GM19035 (cell line): ENCODE results near the gene KLRG1.
A peak's percentile ranks its signal among the peaks of the same experiment; 100 is the strongest.

Experiments used
- ATAC-seq: cut with Tn5 transposase; IDR thresholded peaks from one replicate; pipeline ENCODE4 v1.9.1; 2021; ENCODE audit not compliant: unreplicated experiment

Gene KLRG1

DNA sequence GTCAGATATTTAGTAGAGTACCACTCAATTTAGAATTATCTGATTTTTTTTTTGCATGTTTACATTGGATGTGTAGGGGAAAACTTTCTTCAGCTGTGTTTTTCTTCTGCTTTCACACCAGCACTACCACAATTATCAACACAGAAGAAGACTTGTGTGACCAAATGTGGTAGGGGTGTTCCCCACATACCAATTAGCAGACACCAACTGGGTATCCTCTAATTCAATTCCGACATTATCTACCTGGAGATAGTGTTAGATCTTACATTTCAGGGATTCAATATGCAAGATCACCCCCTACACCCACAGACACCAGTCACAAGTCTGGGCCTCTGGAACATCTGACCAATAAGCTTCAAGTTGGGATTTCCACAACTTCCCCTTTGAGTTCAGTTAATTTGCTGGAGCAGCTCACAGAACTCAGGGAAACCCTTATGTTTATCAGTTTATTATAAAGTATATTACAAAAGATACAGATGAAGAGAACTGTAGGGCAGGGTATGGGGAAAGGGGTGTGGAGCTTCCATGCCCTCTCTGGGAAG, 4.1 kb upstream of the KLRG1 start:
- no peak for ATAC-seq

DNA sequence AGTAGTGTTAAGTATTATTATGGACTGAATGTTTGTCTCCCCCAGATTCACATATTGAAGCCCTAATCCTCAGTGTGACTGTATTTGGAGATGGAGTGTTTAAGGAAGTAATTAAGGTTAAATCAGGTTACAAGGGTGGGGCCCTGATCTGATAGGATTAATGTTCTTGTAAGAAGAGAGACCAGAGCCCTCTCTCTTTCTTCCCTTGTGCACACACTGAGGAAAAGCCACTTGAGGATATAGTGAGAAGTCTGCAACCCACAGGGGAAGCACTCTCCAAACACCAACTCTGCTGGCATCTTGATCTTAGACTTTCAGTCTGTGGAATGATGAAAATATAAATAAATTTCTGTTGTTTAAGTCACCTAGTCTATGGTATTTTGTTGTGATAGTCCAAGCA, 2.2 kb upstream of the KLRG1 start:
- no peak for ATAC-seq

DNA sequence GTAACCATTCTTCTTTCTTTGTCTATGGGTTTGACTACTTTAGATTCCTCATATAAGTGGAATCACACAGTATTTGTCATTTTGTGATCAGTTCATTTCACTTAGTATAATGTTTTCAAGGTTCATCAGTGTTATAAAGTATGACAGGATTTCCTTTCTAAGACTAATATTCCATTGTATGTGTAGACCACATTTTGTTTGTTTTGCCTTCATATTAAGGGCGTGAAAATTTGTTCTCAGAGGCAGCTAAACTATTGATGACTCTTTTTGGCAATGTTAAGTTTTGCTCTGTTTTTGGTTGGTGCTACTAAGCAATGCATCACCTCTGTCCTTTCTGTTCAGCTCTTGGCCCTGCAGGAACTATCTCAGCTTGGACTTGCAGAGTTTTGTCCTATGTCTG, 1.7 kb upstream of the KLRG1 start:
- no peak for ATAC-seq

DNA sequence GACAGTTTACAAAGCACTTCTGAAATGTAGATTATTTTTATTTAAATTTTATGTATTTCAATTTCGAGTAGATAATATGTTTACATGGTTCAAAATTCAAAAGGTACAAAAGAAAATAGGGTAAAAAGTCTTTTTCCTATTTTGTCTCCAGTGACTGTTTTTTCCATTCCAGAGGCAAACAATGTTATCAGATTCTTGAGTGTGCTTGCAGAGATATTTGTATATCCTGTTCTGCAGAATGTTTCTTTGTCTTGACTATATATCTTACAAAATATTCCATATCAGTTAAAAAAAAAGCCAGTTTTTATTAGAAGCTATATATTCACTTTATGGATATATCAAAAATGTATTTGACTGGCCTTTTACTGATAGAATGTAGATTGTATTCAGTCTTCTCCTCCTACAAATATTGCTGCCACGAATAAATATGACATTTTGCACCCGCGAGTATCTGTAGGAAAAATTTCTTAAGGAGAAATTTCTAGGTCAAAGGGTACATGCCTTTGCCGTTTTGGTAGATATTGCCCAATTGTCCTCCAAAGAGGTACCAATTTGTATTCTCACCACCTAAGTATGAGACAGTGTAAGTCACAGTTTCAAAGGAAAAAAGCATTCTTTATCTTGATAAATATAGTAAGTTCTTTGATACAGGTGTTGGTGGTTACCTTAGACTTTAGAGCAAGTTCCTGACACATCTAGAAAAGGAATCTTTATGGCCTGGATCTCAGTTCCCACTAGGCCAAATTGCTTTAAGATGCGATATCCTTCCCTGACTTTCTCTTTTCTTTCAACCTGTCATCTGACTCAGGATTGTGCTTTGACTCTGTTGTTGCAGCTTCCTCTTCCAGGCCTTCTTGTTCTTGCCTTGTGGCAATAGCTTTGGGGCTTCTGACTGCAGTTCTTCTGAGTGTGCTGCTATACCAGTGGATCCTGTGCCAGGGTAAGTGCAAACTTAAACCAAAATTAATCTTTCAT, 2.3 kb downstream of the KLRG1 start:
- no peak for ATAC-seq

DNA sequence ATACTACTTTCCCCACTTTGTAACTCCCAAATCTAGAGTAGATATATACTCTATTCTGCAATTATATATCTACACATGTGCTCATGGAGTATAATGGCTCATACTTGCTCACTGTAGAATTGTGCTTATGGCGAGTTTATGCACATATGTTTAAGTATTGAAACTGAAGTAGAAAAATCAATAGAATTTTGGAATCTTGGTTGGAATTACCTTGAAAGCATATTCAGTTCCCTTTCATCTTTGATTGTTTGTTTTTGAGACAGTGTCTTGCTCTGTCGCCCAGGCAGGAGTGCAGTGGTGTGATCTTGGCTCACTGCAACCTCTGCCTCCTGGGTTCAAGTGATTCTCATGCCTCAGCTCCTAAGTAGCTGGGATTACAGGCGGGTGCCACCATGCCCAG, 4.5 kb downstream of the KLRG1 start:
- no peak for ATAC-seq

DNA sequence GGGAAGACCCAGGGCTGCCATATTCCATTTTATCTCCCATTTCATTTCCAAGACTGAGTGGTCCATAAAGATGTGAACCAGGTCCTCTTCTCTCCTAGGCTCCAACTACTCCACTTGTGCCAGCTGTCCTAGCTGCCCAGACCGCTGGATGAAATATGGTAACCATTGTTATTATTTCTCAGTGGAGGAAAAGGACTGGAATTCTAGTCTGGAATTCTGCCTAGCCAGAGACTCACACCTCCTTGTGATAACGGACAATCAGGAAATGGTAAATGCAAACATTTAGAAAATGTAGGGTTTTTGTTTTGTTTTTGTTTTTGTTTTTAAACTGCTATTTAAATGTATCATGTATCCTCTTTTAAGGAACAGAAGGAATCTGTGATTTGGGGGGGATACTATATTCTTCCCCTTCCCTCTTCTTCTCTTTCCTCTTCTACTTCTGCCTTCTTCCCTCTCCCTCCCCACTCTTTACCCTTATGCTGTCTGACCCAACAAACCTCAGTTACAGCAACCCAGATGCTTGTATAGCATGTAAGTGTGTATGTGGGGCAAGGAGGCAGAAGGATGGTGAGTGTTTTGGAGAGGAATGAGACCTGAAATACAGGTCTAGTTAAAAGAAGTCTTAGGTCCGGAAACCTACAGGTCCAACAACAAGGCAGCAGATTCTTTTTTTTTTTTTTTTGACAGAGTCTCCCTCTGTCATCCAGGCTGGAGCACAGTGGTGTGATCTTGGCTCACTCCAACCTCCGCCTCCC, 5.9 kb downstream of the KLRG1 start:
- no peak for ATAC-seq

DNA sequence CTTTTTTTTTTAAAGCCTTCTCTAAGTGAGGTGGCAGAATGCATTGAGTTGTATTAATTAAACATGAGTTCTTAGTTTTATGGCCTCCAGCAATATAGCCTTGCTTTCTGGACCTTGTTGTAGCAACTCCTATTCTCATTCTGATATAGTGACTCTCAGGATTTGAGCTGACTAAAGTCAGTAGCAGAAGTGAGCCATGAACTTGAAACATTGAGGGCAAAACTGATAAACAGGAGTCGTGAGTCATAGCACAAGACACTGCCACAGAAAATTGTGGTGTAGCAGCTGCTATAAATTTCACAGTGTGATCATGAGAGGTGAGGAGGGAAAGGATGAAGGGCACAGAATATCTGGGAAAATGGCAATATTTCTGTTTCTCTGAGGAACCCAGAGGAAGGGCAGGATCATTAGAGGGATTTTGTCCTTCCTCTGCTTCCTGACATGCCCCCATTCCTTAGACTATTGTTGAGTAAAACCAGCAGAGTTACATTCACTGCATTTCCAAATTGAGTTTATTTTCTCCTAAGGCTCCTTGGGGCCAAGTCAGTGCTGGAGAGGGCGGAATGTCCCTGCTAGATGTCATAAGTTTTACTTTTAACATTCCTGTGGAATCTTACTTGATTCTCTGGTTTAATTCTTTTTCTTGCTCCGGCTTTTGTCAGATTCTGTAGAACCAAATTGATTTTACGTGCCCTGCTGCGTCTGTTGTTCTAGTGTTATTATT, 7.5 kb downstream of the KLRG1 start:
- peak; percentile 96 for ATAC-seq

DNA sequence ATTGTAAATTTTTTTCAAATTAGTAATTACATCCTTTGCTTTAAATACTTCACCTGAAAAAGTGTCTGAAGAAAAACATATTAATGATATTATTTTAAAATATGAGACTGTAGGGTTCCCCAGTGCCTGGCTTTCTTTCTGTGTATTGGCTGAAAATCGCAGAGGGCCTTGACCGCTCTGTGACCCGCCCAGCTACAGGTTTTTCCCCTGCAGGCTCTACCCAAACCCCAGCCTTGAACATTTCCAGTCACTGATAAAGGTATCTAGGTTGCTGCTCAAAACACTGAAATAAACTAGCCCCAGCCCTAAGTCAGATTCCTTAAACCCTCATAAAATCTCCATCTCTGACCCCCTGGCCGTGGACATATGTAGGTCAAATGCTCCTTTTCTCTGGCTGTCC, 11.9 kb downstream of the KLRG1 start:
- ATAC-seq: no peak

DNA sequence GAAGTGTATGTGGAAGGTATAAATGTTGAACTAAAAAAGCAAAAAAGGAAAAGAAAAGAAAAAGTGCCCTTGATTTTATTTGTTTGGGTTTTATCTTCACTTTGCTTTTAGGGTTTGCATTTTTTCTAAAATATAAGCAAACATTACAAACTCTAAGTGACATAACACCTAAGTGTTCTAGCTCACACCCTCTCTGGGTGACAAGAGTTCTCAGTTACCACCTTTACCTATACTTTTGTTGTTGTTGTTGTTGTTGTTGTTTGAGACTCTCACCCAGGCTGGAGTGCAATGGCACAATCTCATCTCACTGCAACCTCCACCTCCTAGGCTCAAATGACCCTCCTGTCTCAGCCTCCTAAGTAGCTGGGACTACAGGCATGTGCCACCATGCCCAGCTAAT, 13.0 kb downstream of the KLRG1 start:
- no peak for ATAC-seq

DNA sequence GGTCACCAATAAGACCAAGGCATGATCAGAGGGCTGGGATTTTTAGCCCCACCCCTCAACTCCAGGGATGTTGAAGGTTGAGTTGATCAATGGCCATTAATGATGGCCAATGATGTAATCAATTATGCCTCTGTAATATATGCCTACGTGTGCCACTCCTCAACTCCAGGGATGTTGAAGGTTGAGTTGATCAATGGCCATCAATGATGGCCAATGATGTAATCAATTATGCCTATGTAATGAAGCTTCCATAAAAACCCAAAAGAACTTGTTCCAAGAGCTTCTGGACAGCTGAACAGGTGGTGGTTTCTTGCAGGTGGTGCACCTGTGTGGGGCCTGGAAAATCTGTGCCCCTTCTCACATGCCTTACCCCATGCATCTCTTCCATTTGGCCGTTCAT, 33.2 kb downstream of the KLRG1 start:
- no peak for ATAC-seq

DNA sequence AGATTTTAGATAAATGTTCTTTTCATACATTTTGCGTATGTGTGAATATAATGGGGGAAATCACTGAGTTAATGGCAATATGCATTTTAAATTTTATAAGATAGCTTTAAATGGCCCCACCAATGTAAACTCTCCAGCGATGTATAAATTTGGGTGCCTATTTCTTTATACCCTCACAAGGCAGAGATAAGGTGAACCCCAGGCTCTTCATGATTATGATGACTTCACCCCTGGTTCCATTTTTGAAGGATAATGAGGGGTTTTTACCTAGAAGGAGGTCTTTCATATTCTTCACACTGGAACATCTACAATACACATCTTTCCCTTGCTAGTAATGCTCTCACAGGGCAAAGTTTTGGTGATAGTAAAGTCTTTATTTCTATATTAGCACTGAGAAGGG, 35.2 kb downstream of the KLRG1 start:
- no peak for ATAC-seq

DNA sequence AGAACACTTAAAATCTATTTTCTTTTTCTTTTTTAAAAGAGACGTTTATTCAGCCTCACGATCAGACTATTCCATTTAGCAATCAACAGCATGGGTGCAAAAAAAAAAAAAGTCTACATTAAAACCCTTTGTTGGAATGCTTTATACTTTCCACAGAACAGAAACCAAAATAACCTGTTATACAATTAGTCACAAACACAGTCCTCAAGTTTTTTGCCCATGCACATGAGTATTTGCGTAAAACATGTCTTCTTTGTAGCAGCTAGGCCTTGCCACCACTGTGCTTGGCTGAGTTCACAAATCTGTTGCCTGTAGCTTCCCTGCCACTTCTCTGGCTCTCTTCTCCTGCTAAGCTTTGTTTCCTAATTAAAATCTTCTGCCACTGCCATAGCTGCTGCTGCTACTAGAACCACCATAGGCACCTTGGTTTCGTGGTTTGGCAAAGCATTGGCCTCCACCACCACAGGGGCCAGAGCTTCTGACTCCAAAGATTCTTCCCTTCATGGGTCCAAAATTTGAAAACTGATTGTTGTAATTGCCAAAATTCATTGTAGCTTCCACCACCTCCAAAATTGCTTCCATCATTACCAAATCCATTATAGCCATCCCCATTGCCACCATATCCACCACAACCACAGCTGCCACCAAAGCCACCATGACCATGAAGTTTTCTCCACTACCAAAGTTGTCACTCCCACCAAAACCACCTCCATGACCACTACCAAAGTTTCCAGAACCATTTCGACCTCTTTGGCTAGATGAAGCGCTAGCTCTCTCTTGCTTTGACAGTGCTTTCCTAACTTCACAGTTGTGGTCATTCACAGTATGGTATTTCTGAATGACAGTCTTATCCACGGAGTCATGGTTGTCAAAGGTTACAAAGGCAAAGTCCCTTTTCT, 38.1 kb downstream of the KLRG1 start:
- ATAC-seq: no peak

DNA sequence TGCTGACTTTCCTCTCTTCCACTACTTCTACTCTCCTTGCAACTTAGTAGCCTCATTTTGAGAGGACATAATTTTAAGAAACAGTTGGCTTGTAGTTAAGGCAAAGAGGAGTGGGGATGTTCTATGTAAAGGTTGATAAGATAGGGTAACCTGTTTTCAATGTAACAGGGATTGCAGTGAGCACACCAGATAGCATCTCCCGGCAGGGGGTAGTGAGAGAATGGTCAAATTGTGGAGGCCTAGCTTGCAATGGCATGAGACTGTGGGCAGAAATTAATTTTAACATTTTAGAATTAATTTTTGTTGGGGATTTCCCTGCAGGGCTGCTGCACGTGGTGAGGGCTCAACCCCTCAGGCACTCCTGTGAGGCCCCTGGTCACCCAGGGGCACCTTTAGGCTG, 41.4 kb downstream of the KLRG1 start:
- ATAC-seq: no peak

DNA sequence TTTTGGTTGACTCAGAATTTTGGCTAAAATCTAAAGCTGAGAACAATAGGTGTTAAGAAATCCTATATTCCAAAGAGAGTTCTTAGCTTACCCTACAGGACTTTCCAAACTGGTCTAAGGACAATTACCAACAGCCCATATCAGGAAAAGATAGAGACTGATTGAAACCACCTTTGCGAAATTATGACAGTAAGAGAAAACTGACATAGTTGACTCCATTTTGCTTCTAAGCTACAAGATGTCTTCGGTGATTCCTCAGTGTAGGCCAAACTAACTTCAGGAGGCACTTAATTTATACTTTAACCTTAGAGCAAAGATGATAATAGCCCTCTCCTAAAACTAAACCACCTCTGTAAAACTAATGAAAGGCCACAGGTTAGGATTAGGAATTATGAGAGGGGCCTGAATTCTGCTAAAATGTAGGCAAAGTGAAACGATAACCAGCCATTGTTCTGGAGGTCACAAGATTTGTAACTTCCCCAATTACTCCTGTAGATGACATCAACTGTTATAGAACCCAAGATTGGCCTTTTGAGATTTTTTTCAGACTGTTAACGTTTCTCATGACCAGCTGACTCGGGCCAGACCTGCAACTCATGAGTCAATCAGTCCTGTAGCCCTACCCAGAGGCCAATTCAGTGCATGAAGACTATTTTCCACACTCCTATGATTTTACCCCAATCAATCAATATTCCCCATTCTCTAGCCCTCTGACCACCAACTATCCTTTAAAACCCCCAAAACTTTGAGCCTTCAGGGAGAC, 43.0 kb downstream of the KLRG1 start:
- no peak for ATAC-seq

DNA sequence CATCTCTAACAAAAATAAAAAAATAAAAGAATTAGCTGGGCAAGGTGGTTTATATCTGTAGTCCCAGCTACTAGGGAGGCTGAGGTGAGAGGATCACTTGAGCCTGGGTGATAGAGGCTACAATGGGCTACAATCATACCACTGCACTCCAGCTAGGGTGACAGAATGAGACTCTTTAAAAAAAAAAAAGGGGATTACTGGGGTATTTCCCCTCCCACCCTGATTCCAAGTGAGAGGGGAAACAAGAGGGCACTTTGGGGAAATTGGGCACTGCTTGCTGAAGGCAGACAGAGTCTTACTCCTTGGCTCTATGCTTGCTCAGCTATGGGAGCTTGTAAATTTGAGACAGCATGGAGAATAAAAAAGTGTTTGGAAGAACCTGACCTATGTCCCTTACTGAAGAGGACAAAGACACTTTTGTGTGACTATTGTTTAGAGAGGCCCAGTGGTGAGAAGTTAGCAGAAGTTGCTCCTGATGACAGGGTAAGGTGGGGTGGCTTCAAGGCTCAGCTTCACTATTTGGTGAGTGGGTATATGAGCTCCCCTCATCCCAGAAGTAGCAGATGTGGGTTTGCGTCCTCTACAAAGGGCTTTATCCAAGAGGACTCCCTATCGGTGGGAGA, 44.0 kb downstream of the KLRG1 start:
- ATAC-seq: no peak

DNA sequence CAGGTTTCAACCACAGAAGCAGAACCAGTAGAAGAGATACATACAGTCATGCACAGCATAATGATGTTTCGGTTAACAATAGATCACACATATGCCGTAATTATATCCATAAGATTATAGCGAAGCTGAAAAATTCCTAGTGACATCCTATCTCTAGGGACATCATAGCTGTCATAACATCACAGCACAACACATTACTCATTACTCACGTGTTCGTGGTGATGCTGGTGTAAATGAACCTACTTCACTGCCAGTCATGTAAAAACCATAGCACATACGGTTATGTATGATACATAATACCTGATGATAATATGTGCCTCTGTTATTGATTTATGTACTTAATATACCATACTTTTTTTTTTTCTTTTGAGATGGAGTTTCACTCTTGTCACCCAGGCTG, 44.7 kb downstream of the KLRG1 start:
- ATAC-seq: no peak

DNA sequence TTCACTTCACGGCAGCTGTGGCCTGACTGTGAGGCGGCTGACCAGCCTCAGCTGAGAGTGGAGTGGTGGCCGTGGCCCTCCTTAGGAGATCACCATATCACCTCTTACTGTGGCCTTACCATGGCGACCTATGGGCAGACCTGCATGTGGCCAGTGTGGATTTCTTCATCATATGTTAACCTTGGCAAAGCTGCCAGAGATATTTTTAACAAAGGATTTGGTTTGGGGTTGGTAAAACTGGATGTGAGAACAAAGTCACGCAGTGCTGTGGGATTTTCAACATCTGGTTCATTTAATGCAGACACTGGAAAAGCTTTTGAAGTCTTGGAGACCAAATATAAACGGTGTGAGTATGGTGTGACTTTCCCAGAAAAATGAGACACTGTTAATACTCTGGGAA, 46.9 kb downstream of the KLRG1 start:
- ATAC-seq: no peak

DNA sequence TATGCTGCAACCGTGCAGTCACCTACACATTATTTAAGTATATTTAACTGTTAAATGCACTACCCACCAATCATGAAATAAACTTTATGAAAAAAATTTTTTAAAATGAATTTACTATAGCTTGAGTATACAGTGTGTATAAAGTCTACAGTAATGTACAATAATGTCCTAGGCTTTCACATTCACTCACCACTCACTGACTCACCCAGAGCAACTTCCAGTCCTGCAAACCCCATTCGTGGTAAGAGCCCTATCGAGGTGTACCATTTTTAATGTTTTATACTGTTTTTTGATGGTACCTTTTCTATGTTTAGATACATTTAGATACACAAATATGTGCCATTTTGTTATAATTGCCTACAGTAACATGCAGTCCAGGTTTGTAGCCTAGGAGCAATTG, 48.1 kb downstream of the KLRG1 start:
- ATAC-seq: no peak

DNA sequence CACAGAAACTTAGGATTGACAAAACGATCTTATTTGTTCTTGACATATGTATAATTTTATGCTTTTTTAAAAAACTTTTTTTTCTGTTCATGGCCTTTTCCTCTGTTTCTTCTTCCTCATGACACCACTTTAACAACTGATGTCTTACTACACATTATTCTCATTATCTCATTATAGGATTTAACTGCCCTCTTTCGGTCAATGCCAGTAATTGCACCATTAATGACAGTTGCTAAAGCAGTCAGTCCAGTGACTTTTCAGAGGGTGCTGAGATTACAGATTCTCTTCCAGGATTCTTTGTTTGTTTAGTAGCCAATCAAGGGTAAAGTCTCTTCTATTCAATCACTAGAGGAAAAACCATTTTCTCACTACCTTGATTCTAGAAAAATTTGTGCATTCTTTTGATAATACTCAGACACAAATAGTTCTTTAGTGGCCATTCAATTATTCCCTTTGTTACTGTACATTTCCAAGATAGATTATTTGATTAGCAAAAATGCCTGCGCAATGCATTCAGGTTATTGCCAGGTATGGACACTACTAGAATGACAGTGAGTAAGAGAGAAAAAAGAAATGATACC, 50.1 kb downstream of the KLRG1 start:
- no peak for ATAC-seq
